ENCODE results near the gene PPP6R2. TPM values are rescaled to one million over a fixed set of nuclear protein-coding genes. Genes with fewer than 3 reads are reported as not detected.
A peak's percentile ranks its signal among the peaks of the same experiment; 100 is the strongest.

Gene PPP6R2
- total and polyA plus RNA-seq, 2 experiments from 2014 or later: 41.4 to 88.4 TPM

GRCh38 chr22:50301581-50301991 is 41.5 kb upstream of the PPP6R2 start:
- Histone ChIP-seq H3K27ac (peak overlapping the region; percentile 61), H3K27me3 (no peaks in the 10 kb centered on the region), H3K4me1 (ENCODE audit: low read depth) (peaks cover 57% of the 10 kb centered on the region), H3K9me3 (ENCODE audit: low read depth) (no peaks in the 10 kb centered on the region), H3K4me3 (no peak overlapping the region), H3K36me3 (no peaks in the 10 kb centered on the region)
- no peak for TF ChIP-seq CTCF (IDR thresholded peaks at IDR 0.05; ENCODE audit: low read depth, low read length)
- peak in 1 of 2 donors; percentile 17 for DNase-seq (ENCODE audit: low read depth in 1 of 2, low spot score in 1 of 2)

DNA sequence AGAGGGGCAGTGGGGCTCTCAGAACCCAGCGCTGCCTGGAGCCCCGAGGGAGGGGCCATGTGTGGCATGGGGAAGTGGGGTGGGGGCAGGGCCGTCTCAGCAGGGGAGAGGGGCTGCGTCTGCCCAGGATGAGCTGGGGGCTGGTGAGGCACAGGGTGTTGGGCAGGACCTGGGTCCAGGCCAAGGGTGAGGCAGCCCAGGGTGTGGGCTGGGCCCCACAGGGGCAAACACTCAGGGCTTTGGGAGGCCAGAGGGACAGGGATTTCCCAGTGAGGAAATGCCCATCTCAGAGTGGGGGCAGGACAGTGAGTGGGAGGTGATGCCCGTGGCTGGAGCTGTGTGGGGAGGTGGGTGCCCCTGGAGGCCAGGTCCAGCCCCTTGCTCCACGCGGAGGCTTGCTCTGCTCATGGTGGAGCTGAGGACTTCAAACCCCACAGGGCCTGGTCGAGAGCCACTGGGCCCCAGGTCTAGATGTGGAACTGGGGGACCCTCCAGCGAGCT is 41.0 kb upstream of the PPP6R2 start:
- no peak for TF ChIP-seq CTCF (IDR thresholded peaks at IDR 0.05; ENCODE audit: low read depth, low read length)
- no peak overlapping the region for H3K4me3 ChIP-seq
- no peaks in the 10 kb centered on the region for H3K9me3 ChIP-seq (ENCODE audit: low read depth)
- no peaks in the 10 kb centered on the region for H3K27me3 ChIP-seq
- no peaks in the 10 kb centered on the region for H3K36me3 ChIP-seq
- peaks cover 57% of the 10 kb centered on the region for H3K4me1 ChIP-seq (ENCODE audit: low read depth)
- DNase-seq (ENCODE audit: low read depth in 1 of 2, low spot score in 1 of 2): peak in 1 of 2 donors; percentile 29
- H3K27ac ChIP-seq: peak overlapping the region; percentile 61

DNA sequence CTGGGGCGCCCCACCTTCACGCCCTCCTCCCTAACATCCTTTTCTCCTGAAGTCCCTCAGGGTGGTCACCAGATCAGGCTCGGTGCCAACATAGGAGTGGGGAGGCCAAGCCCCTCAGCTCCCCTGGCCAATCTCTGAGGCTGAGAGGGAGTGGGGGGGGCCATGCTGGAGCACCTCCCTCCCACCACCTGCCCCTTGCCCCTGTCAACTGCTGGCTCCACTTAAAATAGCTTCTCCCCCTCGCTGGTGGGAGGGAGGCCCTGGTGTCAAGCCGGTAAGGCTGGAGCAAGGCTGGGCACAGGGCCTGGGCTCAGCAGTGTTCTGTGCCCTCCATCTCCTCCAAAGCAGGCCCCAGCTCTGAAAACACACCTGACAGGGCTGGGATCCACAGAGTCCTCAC is 40.6 kb upstream of the PPP6R2 start:
- peak overlapping the region; percentile 84 for H3K27ac ChIP-seq
- peaks cover 57% of the 10 kb centered on the region for H3K4me1 ChIP-seq (ENCODE audit: low read depth)
- TF ChIP-seq CTCF (IDR thresholded peaks at IDR 0.05; ENCODE audit: low read depth, low read length): no peak
- no peaks in the 10 kb centered on the region for H3K9me3 ChIP-seq (ENCODE audit: low read depth)
- no peaks in the 10 kb centered on the region for H3K36me3 ChIP-seq
- no peak overlapping the region for H3K4me3 ChIP-seq
- peak in 1 of 2 donors; percentile 91 for DNase-seq (ENCODE audit: low read depth in 1 of 2, low spot score in 1 of 2)
- H3K27me3 ChIP-seq: no peaks in the 10 kb centered on the region

DNA sequence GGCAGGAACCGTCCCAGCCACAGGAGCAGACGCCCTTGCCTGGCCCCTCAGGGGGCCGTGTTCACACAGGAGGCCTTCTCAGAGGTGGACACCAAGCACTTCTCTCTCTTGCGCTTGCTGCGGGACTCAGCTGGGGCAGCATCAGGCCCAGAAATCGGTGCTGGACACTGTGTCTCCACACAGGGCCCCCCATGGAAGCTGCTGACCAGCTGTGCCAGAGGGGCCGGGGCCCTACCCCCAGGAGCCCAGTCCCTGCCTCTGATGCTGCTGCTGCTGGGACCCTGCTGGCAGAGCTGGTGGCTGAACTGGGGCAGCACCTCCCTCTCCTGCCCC is 39.6 kb upstream of the PPP6R2 start:
- Histone ChIP-seq H3K27ac (peak overlapping the region; percentile 84), H3K4me1 (ENCODE audit: low read depth) (peaks cover 63% of the 10 kb centered on the region)

GRCh38 chr22:50303848-50304527 is 39.1 kb upstream of the PPP6R2 start:
- TF ChIP-seq CTCF (IDR thresholded peaks at IDR 0.05; ENCODE audit: low read depth, low read length): no peak
- H3K4me1 ChIP-seq (ENCODE audit: low read depth): peaks cover 68% of the 10 kb centered on the region
- H3K27me3 ChIP-seq: no peaks in the 10 kb centered on the region
- peak overlapping the region; percentile 84 for H3K27ac ChIP-seq
- no peak overlapping the region for H3K4me3 ChIP-seq
- no peaks in the 10 kb centered on the region for H3K36me3 ChIP-seq
- DNase-seq (ENCODE audit: low read depth in 1 of 2, low spot score in 1 of 2): peak in 1 of 2 donors; percentile 49
- H3K9me3 ChIP-seq (ENCODE audit: low read depth): no peaks in the 10 kb centered on the region

More for the DNA sequence above, 39.6 kb upstream of the PPP6R2 start:
- Histone ChIP-seq H3K9me3 (ENCODE audit: low read depth) (no peaks in the 10 kb centered on the region), H3K27me3 (no peaks in the 10 kb centered on the region), H3K4me3 (no peak overlapping the region), H3K36me3 (no peaks in the 10 kb centered on the region)
- no peak for DNase-seq (ENCODE audit: low read depth in 1 of 2, low spot score in 1 of 2)
- no peak for TF ChIP-seq CTCF (IDR thresholded peaks at IDR 0.05; ENCODE audit: low read depth, low read length)
